Raji (cell line): ENCODE results near the gene JAK2.
A peak's percentile ranks its signal among the peaks of the same experiment; 100 is the strongest.

Experiments used
- POLR2A ChIP-seq: IDR thresholded peaks from 2 replicates; pipeline ENCODE4 v1.6.1; 2011; ENCODE audit warnings: low read depth, low read length, control low read depth; ENCODE audit not compliant: insufficient read depth

The JAK2 gene

DNA sequence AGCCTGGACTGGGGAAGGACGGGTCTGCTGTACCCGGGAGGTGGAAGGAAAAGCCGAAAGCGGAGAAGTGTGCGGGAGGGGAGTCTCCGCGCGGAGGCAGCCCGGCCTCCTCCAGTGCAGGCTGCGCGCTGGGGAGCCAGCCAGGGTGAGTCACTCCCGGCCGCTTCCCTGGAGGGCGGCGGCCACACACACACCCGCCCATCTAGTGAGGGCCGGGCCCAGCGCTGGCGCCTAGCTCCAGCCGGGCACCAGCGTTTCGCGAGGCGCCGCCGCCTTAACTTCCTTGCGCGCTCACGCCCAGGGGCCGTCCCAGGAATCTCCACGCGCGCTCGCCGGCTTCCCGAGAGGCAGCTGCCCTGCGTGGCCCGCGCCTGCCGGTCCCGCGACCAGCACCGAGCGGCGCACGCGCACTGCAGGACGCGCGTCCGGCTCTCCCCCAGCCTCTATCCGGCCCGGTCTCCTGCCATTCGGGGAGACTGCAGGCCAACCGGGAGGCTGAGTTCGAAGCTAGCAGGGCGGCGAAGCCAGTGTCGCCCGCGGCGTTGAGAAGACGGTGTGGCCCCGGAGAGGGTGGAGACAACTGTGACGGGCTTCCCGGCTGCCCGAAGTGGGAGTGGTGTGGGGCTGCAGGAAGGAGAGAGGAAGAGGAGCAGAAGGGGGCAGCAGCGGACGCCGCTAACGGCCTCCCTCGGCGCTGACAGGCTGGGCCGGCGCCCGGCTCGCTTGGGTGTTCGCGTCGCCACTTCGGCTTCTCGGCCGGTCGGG, at the start of gene JAK2:
Gene JAK2, plus strand, starts transcription at position 652 of the 765 bp plus-strand sequence. CDS start 36,716 bp downstream, outside the sequence.
- TF ChIP-seq POLR2A, result peak; percentile 85

DNA sequence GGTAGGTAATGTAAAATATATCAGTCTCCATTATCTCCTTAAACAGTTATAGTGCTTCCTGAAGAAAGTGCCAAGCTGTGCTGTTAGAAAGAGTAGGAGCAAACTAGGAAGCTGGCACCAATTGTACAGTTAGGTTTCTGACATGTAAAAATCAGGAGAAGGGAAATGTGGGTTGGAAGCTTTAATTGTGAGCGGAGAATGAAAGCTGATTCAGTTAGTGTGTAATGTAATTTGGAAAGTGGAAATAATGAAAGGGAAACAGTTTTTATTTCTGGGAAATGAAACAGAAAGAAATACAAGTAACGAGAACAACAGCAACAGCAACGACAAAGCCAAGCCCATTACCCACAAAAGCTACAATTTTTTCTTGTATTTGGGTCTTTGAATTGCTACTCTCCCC, 48.8 kb upstream of the JAK2 start:
- TF ChIP-seq POLR2A, result no peak

GRCh38 chr9:4936823-4937222, 48.2 kb upstream of the JAK2 start:
- no peak for TF ChIP-seq POLR2A

GRCh38 chr9:4937446-4937845, 47.6 kb upstream of the JAK2 start:
- no peak for TF ChIP-seq POLR2A

DNA sequence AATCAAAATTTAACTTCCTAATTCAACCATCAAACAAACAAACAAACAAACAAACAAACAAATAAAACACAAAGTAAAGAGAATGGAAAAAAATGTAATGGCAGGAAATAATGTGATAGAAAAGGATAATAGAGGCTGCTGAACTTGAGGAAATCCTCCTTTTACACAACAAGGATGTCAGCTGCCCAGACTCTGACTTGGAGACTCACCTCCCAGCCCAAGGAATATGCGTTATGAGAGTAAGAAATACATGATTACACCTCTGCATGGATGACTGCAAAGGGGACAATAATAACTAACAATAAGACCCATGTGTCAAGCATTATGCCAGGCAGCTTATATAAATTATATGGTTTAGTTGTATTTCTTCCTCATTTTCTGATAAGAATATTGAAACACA, 46.6 kb upstream of the JAK2 start:
- TF ChIP-seq POLR2A, result no peak

- no peak for TF ChIP-seq POLR2A
Observed at GRCh38 chr9:4939118-4939561, 45.9 kb upstream of the JAK2 start.

GRCh38 chr9:4943346-4943745, 41.7 kb upstream of the JAK2 start:
- no peak for TF ChIP-seq POLR2A

- no peak for TF ChIP-seq POLR2A
Observed at GRCh38 chr9:4946937-4947336, 38.1 kb upstream of the JAK2 start.

DNA sequence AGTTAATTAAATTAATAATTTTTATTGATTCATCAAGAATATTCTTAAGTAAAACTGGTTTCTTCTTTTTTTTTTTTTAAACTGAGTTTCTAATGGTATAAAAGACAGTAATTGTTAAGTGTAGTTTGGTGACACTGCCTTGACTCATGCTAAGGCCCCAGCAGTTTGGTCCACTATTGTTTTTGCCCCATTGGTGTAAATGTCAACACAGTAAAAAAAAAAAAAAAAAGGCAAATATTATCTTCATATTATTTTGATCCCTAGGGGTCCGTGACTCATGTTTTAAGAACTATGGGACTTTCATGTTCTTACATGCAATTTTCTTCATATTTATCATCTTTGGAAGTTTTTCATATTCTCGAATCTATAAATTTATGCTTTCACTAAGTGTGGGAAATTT, 29.2 kb upstream of the JAK2 start:
- no peak for TF ChIP-seq POLR2A

GRCh38 chr9:4959031-4959430, 26.0 kb upstream of the JAK2 start:
- no peak for TF ChIP-seq POLR2A

DNA sequence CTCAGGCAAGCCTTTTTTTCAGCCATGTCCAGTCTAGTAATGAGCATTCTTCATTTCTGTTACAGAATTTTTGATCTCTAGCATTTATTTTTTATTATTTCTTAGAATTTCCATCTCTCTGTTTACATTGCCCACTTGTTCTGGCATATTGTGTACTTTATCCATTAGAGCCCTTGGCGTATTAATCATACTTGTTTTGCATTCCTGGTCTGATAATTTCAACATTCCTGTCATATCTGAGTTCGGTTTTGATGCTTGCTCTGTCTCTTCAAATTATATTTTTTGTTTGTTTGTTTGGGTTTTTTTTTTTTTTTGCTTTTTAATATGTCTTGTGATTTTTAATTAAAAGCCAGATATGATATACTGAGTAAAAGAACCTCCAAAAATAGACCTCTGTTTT, 23.0 kb upstream of the JAK2 start:
- TF ChIP-seq POLR2A, result no peak

GRCh38 chr9:4964540-4964939, 20.5 kb upstream of the JAK2 start:
- no peak for TF ChIP-seq POLR2A

DNA sequence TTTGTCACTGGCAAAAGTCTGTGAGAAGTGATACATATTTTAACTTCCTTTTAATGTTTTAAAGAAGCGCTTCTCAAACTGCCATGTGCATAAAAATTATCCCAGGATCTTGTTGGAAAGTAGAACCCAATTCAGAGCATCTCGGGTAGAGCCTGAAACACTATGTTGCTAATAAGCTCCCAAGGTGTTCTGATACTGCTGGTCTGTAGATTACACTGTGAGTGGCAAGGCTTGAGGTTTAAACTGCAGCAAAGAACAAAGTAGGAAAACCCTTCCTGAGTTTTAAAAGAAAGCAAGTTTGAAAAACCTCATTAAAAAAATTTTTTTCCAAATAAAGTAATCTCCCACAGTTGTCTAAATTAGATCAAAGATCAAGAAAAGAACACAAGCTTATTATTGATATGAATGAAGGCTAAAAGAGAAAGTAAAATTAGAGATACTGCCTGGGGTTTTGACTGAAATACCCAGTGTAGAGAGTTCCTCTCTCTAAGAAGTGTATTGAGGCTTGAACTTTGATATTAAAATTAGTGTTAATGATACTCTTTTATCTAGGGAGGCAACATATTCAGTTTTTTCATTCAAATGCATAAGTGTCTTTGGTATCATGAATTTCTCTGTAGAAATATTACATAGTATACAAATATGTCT, 19.8 kb upstream of the JAK2 start:
- TF ChIP-seq POLR2A, result no peak

DNA sequence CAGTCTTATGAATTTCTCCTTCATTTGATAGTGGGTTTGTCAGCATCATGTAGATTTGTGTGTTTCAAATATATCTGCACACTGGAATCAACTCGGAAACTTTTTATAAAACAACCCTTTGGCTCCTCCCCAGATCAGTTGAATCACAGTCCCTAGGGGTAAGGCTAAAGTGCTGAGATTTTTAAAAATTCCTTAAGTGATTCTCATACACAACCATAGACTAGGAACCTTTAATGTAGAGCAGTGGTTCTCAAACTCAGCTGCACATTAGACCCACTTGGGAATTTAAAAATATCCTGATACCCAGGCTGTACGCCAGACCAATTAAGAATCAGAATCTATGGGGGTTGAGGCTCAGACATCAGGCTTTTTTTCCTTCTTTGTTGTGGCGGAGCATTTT, 17.5 kb upstream of the JAK2 start:
- no peak for TF ChIP-seq POLR2A

DNA sequence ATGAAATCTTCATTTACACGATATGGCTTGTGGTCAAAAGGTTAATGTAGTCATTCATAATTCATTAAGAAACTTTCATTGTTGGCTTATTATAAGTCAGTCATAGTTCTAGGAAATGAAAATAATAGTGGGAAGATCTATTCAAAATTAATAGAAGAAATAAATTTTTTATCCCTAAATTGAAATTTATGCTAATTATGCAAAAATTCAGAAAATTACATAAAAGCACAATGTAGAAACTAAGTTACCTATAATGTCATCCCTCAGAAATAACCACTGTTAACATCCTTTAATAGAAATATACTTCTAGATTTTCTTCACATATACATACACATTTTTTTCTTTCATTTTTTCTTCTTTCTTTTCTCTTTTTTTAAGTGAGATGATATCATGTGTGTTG, 15.9 kb upstream of the JAK2 start:
- TF ChIP-seq POLR2A, result no peak

DNA sequence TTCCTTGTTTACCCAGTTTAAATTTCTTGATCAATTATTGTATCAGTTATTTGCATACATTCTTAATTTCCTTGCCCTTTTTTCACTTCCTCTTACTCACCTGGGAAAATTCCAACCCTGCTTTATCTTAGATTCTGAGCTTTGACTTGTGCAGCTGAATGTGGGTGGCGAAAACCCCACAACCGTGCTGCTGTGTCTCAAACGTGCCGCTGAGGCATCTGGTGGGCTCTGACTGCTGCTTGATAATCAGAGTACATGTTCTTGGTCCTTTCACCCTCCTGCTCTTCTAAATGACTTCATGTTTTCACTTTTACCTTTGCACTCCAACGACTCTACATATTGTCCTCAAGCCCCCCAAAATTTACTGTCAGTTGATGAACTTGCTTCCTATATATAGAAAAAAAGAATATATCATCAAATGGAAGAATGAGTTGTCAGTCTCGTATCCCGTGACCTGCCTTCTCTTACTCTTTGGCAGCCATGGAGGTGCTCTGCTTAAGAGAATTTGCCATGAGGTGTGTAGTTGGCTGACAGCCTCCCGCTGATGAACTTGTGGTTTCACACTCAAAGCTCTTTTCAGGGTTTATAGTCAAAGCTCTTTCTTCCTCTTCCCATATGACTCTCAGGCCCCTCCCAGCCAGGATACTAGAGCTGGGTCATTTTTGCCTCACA, 14.0 kb upstream of the JAK2 start:
- TF ChIP-seq POLR2A, result no peak
